Measurements from ENCODE around the gene SPATS2. TPM values are rescaled to one million over a fixed set of nuclear protein-coding genes. Genes with fewer than 3 reads are reported as not detected.

SPATS2 gene
- total and polyA plus RNA-seq, 2 donors (not counting 1 experiment from before 2014, with no cell fraction given): 11.3 to 21.5 TPM

- DNase-seq (peak; percentile 90), ATAC-seq (ENCODE audit: low read depth) (peak; percentile 78)
- intact Hi-C loops (cut with micrococcal nuclease): loop anchor here (1.0 to 5.0 kb wide), 5 partner anchors 44 to 476 kb away; partner anchors contain the start of genes BCDIN3D, PRKAG1, PRPF40B and TROAP
- H3K27ac ChIP-seq (ENCODE audit: low read length in 2 of 2): peak overlapping the region; percentile 90 to 91
- under 1% methylated on average over 97 of the region's 97 CpGs for WGBS (ENCODE audit: insufficient coverage)
- CTCF ChIA-PET: interaction anchor here (0.5 to 22.4 kb wide), 21 partner anchors 9 to 744 kb away, joined by 3 to 729 read pairs (median 3); partner anchors contain the start of genes DNAJC22, PRPF40B, RHEBL1 and TMBIM6
- H3K79me2 ChIP-seq (ENCODE audit: control insufficient read depth, insufficient read depth, low read length): peaks cover 11% of the 10 kb centered on the region
- peaks cover 33 to 39% of the 10 kb centered on the region in 2 donors for H3K4me1 ChIP-seq (ENCODE audit: control insufficient read depth in 2 of 2, insufficient read depth in 2 of 2, low read length in 2 of 2)
- POLR2A ChIA-PET: interaction anchor here (0.5 to 2.0 kb wide), 13 partner anchors 8 to 409 kb away, joined by 3 to 9 read pairs (median 5); partner anchors contain the start of genes ARF3, C1QL4, DNAJC22 and TMBIM6
- H3K9ac ChIP-seq (ENCODE audit: low read length): peak overlapping the region; percentile 93
- H3K27me3 ChIP-seq (replicated peaks in 1 of 4; ENCODE audit: control extremely low read depth in 1 of 4, control insufficient read depth in 3 of 4, insufficient read depth in 4 of 4, low read length in 3 of 4): no peaks in the 10 kb centered on the region
- H3K36me3 ChIP-seq (replicated peaks in 1 of 2; ENCODE audit: control extremely low read depth in 1 of 2, control insufficient read depth in 1 of 2, extremely low read depth in 1 of 2, insufficient read depth in 2 of 2, low read length in 1 of 2): no peaks in the 10 kb centered on the region
- Mint-ChIP-seq H3K9me3 (ENCODE audit: insufficient read depth) (no peaks in the 10 kb centered on the region), H3K4me3 (peak overlapping the region; percentile 87), H3K27me3 (no peaks in the 10 kb centered on the region), H3K27ac (peak overlapping the region; percentile 98), H3K4me1 (peaks cover 46% of the 10 kb centered on the region)
- no peak for TF ChIP-seq EZH2 (IDR thresholded peaks at IDR 0.05; ENCODE audit: borderline replicate concordance, insufficient read depth, low read depth, low read length, poor library complexity, severe bottlenecking)
- peak; percentile 44 for TF ChIP-seq CTCF (IDR thresholded peaks at IDR 0.05)
- no peaks in the 10 kb centered on the region for H4K20me1 ChIP-seq (ENCODE audit: control insufficient read depth, insufficient read depth, low read length, poor library complexity, severe bottlenecking)
- H3K9me3 ChIP-seq (ENCODE audit: control extremely low read depth in 1 of 3, control insufficient read depth in 2 of 3, insufficient read depth in 1 of 3, low read length in 2 of 3): no peaks in the 10 kb centered on the region
- peak overlapping the region; percentile 82 for H3K4me2 ChIP-seq (replicated peaks; ENCODE audit: low read depth, low read length, poor library complexity, severe bottlenecking)
- H3K4me3 ChIP-seq (ENCODE audit: control extremely low read depth in 1 of 5, extremely low read depth in 1 of 5, insufficient read depth in 1 of 5, low read depth in 2 of 5, low read length in 4 of 5): peak overlapping the region; percentile 61 to 96 (median 80)
- peak overlapping the region; percentile 98 for H2AFZ ChIP-seq (ENCODE audit: insufficient read depth, low read depth, low read length, poor library complexity, severe bottlenecking)
These were observed 446 bp upstream of the SPATS2 start for GRCh38 chr12:49366652-49367380.
